GM12878 (cell line): ENCODE data around the gene BLOC1S5. TPM values are rescaled to one million over a fixed set of nuclear protein-coding genes. Genes with fewer than 3 reads are reported as not detected.

ENCODE experiments used
- ATAC-seq: fragments of 200-7000 bp; cut with Tn5 transposase; 3 replicates; pipeline ENCODE4 v1.9.1; 2020; ENCODE audit warnings: mild to moderate bottlenecking, moderate library complexity
- BruUV-seq: library from RNA; stranded (reverse); fragments of 400-500 nt; replicated peaks from 2 replicates; lab custom pipeline; 2021; lab: Mats Ljungman, UMichigan
- CTCF ChIA-PET: fragments of 300-600 bp; sonication (Branson Sonifier 250); formaldehyde crosslinking; extraction: SDS; loops from one replicate; lab custom pipeline; 2021; ENCODE audit warnings: inconsistent platforms; lab: Yijun Ruan, JAX
- POLR2A ChIA-PET: fragments of 350-600 bp; formaldehyde crosslinking; extraction: SDS; loops from one replicate; lab custom pipeline; 2021; ENCODE audit warnings: inconsistent platforms; lab: Charles Lee
- RAD21 ChIA-PET: fragments of 300-600 bp; sonication (Branson Sonifier 250); formaldehyde crosslinking; loops from one replicate; lab custom pipeline; 2023; ENCODE audit warnings: antibody characterized with exemption; ENCODE audit not compliant: unreplicated experiment; lab: Charles Lee
- SMC1A ChIA-PET: fragments of 300-600 bp; sonication (Branson Sonifier 250); formaldehyde crosslinking; loops from one replicate; lab custom pipeline; 2023; ENCODE audit not compliant: unreplicated experiment, uncharacterized antibody; lab: Charles Lee
- DNase-seq: peaks from one replicate; pipeline ENCODE4 v3.0.0-alpha.2; 2011; ENCODE audit warnings: low read depth, low spot score
- FAIRE-seq: peaks from 3 replicates; lab custom pipeline; 2011; peaks lifted over from hg19 to GRCh38; lab: Jason Lieb, UNC
- H2AFZ ChIP-seq: 2 replicates; pipeline ENCODE4 v1.6.0; 2011; ENCODE audit warnings: low read depth, low read length, control low read depth; ENCODE audit not compliant: control insufficient read depth
- H3K27ac ChIP-seq: 2 replicates; pipeline ENCODE4 v1.5.1; 2011; ENCODE audit warnings: control low read depth; ENCODE audit not compliant: control insufficient read depth, insufficient read depth
- H3K27me3 ChIP-seq, 2 experiments: replicated peaks in 1 of 2; 2 replicates each; pipeline versions ENCODE4 v1.6.0 to v1.6.1; 2011; ENCODE audit warnings: low read length in 1 of 2; ENCODE audit not compliant: control insufficient read depth in 2 of 2, insufficient read depth in 2 of 2
- H3K36me3 ChIP-seq, 2 experiments: 2 replicates each; pipeline ENCODE4 v1.5.1; 2011; ENCODE audit warnings: low read length in 1 of 2; ENCODE audit not compliant: control insufficient read depth in 2 of 2, insufficient read depth in 2 of 2
- H3K4me1 ChIP-seq: 2 replicates; pipeline ENCODE4 v1.6.1; 2011; ENCODE audit warnings: mild to moderate bottlenecking, low read length, moderate library complexity, mixed read lengths; ENCODE audit not compliant: control insufficient read depth, insufficient read depth
- H3K4me2 ChIP-seq: 2 replicates; pipeline ENCODE4 v1.6.0; 2011; ENCODE audit warnings: control low read depth; ENCODE audit not compliant: control insufficient read depth, insufficient read depth
- H3K4me3 ChIP-seq: fragments of 200-600 bp; sonication (generic); 2 replicates; pipeline ENCODE4 v1.5.1; 2016
- H3K79me2 ChIP-seq: 2 replicates; pipeline ENCODE4 v1.6.0; 2011; ENCODE audit warnings: low read length; ENCODE audit not compliant: control insufficient read depth, insufficient read depth
- H3K9ac ChIP-seq: 2 replicates; pipeline ENCODE4 v1.8.0; 2011; ENCODE audit warnings: low read length, control low read depth, mixed read lengths; ENCODE audit not compliant: control insufficient read depth, insufficient read depth
- H3K9me3 ChIP-seq: replicated peaks from 3 replicates; pipeline ENCODE4 v1.5.1; 2011; ENCODE audit warnings: mild to moderate bottlenecking, low read length; ENCODE audit not compliant: control insufficient read depth, insufficient read depth
- H4K20me1 ChIP-seq: 2 replicates; pipeline ENCODE4 v1.6.0; 2011; ENCODE audit not compliant: control insufficient read depth, insufficient read depth
- ATF7 ChIP-seq: fragments of 450-650 bp; IDR thresholded peaks from 2 replicates; pipeline ENCODE4 v1.6.1; 2016; ENCODE audit warnings: low read depth, mild to moderate bottlenecking
- CBX5 ChIP-seq: sonication (generic); IDR thresholded peaks from 2 replicates; pipeline ENCODE4 v1.6.1; 2016; ENCODE audit warnings: low read depth, moderate library complexity, mild to moderate bottlenecking, inconsistent platforms
- CEBPB ChIP-seq, 2 experiments: fragments of 150-350 bp in 1 of 2; IDR thresholded peaks; 2 replicates each; pipeline ENCODE4 v1.6.1; 2012 to 2014; ENCODE audit warnings: low read depth in 2 of 2, low read length in 2 of 2, borderline replicate concordance in 1 of 2, inconsistent platforms in 1 of 2
- EGR1 ChIP-seq, 2 experiments: IDR thresholded peaks; 1 replicate in 1 of 2; 2 replicates in 1 of 2; pipeline ENCODE4 v1.6.1; 2011 to 2012; ENCODE audit warnings: low read depth in 2 of 2, low read length in 2 of 2, borderline replicate concordance in 1 of 2, mild to moderate bottlenecking in 1 of 2, moderate library complexity in 1 of 2
- EP300 ChIP-seq, 2 experiments: fragments of 150-350 bp in 1 of 2; IDR thresholded peaks; 2 replicates each; pipeline ENCODE4 v1.6.1; 2011 to 2012; ENCODE audit warnings: low read depth in 2 of 2, low read length in 2 of 2, borderline replicate concordance in 1 of 2, improper control_type of control experiment in 1 of 2, inconsistent platforms in 1 of 2; ENCODE audit not compliant: control insufficient read depth in 1 of 2
- NR2C1 ChIP-seq: fragments of 450-650 bp; IDR thresholded peaks from 2 replicates; pipeline ENCODE4 v1.6.1; 2017; ENCODE audit warnings: antibody characterized with exemption, mild to moderate bottlenecking, moderate library complexity
- POLR2AphosphoS2 ChIP-seq: IDR thresholded peaks from 2 replicates; pipeline ENCODE4 v1.6.1; 2011; ENCODE audit warnings: low read depth, mild to moderate bottlenecking, low read length, improper control_type of control experiment, moderate library complexity
- RFX5 ChIP-seq: IDR thresholded peaks from 2 replicates; pipeline ENCODE4 v1.6.1; 2011; ENCODE audit warnings: low read depth, low read length, improper control_type of control experiment
- SPI1 ChIP-seq: IDR thresholded peaks from 2 replicates; pipeline ENCODE4 v1.6.1; 2011; ENCODE audit warnings: low read depth, mild to moderate bottlenecking, low read length, moderate library complexity, borderline replicate concordance; ENCODE audit not compliant: insufficient read depth
- USF2 ChIP-seq: IDR thresholded peaks from 2 replicates; pipeline ENCODE4 v1.6.1; 2011; ENCODE audit warnings: low read depth, low read length, improper control_type of control experiment, borderline replicate concordance
- ZNF592 ChIP-seq: fragments of 450-650 bp; IDR thresholded peaks from 2 replicates; pipeline ENCODE4 v1.6.1; 2017; ENCODE audit warnings: mild to moderate bottlenecking, moderate library complexity
- WGBS: methylation state at CpG from one replicate; pipeline ENCODE4 v1.1.6; 2016; ENCODE audit warnings: low lambda C conversion rate; ENCODE audit not compliant: insufficient replicate concordance, insufficient coverage; ENCODE audit errors: missing lambda C conversion rate; 5-methylcytosine and 5-hydroxymethylcytosine counted together
- in situ Hi-C: fragments of 300-500 bp; cut with MboI; formaldehyde crosslinking; loops from 9 replicates; pipeline ENCODE4 v1.14.3; 2018; ENCODE audit warnings: mixed read lengths
- intact Hi-C: fragments of 100-400 bp; cut with micrococcal nuclease; formaldehyde crosslinking; loops from one replicate; pipeline ENCODE4 v1.14.2; 2022; ENCODE audit not compliant: unreplicated experiment
- polyA plus RNA-seq, 11 experiments: library from polyadenylated mRNA; depleted of rRNA in 4 of 11; unstranded in 6 of 11; stranded (reverse) in 5 of 11; fragments of >200 nt; fragmentation: Nextera tagmentation in 4 of 11; fragmentation: Illumina TruSeq in 1 of 11; extraction: Ambion mirVana in 4 of 11; extraction: Trizol in 1 of 11; gene quantifications; 1 replicate in 1 of 11; 2 replicates in 10 of 11; pipeline versions ENCODE4 v1.2.1 to v1.2.3, GENCODE V29; 2011 to 2016; ENCODE audit warnings: inconsistent platforms in 2 of 11, missing spikeins in 2 of 11, low read depth in 1 of 11
- total RNA-seq, 4 experiments: library from RNA; depleted of rRNA in 3 of 4; stranded (reverse); fragments of >200 nt in 3 of 4; fragmentation: Illumina TruSeq in 1 of 4; extraction: Trizol in 1 of 4; gene quantifications; 2 replicates each; pipeline versions ENCODE4 v1.2.1 to v1.2.3, GENCODE V29; 2013 to 2021

The BLOC1S5 gene
- total and polyA plus RNA-seq, 10 of the 15 experiments (the other 5 are each of a cell fraction or from before 2014, with no cell fraction given), result 4.3 to 22.2 (median 16.1) TPM

GRCh38 chr6:8057263-8057662 is 6.9 kb downstream of the BLOC1S5 start:
- Histone ChIP-seq H3K27me3 (no peaks in the 10 kb centered on the region), H3K36me3 (peaks cover 0 to 7% of the 10 kb centered on the region in 2 experiments; a peak in 1 of 4 replicates), H3K4me2 (no peak overlapping the region), H4K20me1 (no peaks in the 10 kb centered on the region), H3K9me3 (no peaks in the 10 kb centered on the region), H3K9ac (no peak overlapping the region), H3K27ac (no peak overlapping the region), H3K4me3 (no peak overlapping the region), H3K4me1 (no peaks in the 10 kb centered on the region), H2AFZ (no peak overlapping the region), H3K79me2 (no peaks in the 10 kb centered on the region)
- RAD21 ChIA-PET, result interaction anchor here (0.8 to 1.2 kb wide), 2 partner anchors 51 to 334 kb away, joined by 3 read pairs; no protein-coding TSS in a partner anchor
- ATAC-seq (no peak), DNase-seq (no peak), FAIRE-seq (no peak)
- CTCF ChIA-PET, result interaction anchor here (1.3 to 4.8 kb wide), 4 partner anchors 15 to 334 kb away, joined by 3 to 81 read pairs (median 8); partner anchors contain the start of gene BMP6
- POLR2A ChIA-PET, result interaction anchor here (0.5 kb wide), 1 partner anchor 34 kb away, joined by 4 read pairs; no protein-coding TSS in a partner anchor
- 87% methylated on average over 4 of the region's 4 CpGs for WGBS
- intact Hi-C loops (loop anchor here (5.0 kb wide), 1 partner anchor 440 kb away; no protein-coding TSS in a partner anchor), in situ Hi-C loops (loop anchor here (5.0 kb wide), 1 partner anchor 335 kb away; no protein-coding TSS in a partner anchor)
- SMC1A ChIA-PET, result interaction anchor here (0.9 to 2.8 kb wide), 4 partner anchors 39 to 332 kb away, joined by 3 to 14 read pairs (median 4); partner anchors contain the start of gene BMP6
- no peak for TF ChIP-seq ATF7
- TF ChIP-seq NR2C1, result no peak
- no peak for TF ChIP-seq EGR1 (IDR thresholded peaks at IDR 0.05; ENCODE audit: borderline replicate concordance in 1 of 2, low read depth in 2 of 2, low read length in 2 of 2)
- TF ChIP-seq EP300 (IDR thresholded peaks at IDR 0.05; ENCODE audit: borderline replicate concordance in 1 of 2, control insufficient read depth in 1 of 2, low read depth in 2 of 2, low read length in 2 of 2), result no peak
- BruUV-seq, result no TSS peak

- Histone ChIP-seq H4K20me1 (no peaks in the 10 kb centered on the region), H3K27me3 (no peaks in the 10 kb centered on the region), H3K4me2 (no peak overlapping the region), H3K4me1 (no peaks in the 10 kb centered on the region), H3K4me3 (no peak overlapping the region), H3K27ac (no peak overlapping the region)
- BruUV-seq, result no TSS peak
- 98% methylated on average over 2 of the region's 2 CpGs for whole genome bisulfite sequencing
- ChIA-PET CTCF (no interaction called here), POLR2A (no interaction called here)
- no peak for FAIRE-seq
- DNase-seq, result no peak
- in situ Hi-C loops, result no loop called here
- ATAC-seq, result no peak
- TF ChIP-seq USF2, result no peak
- TF ChIP-seq POLR2AphosphoS2, result no peak
- no peak for TF ChIP-seq ZNF592
- no peak for TF ChIP-seq RFX5
- TF ChIP-seq CBX5, result no peak
- TF ChIP-seq SPI1, result no peak
- no peak for TF ChIP-seq CEBPB (IDR thresholded peaks at IDR 0.05; ENCODE audit: borderline replicate concordance in 1 of 2, low read depth in 2 of 2, low read length in 2 of 2)
- TF ChIP-seq, all 136 proteins: peak for 0
- Histone ChIP-seq H3K36me3 (peaks cover 0 to 5% of the 10 kb centered on the region in 2 experiments; a peak in 1 of 4 replicates), H2AFZ (no peak overlapping the region), H3K79me2 (no peaks in the 10 kb centered on the region), H3K9me3 (no peaks in the 10 kb centered on the region; the same call in 2 of the 3 replicates), H3K9ac (no peak overlapping the region)
- ChIA-PET RAD21 (no interaction called here), SMC1A (interaction anchor here (0.6 kb wide), 1 partner anchor 15 kb away, joined by 3 read pairs; no protein-coding TSS in a partner anchor)
- intact Hi-C loops, result no loop called here
These were observed 9.9 kb downstream of the BLOC1S5 start for GRCh38 chr6:8054276-8054675.
